ENCODE data around the gene GPR39.

Gene GPR39

DNA sequence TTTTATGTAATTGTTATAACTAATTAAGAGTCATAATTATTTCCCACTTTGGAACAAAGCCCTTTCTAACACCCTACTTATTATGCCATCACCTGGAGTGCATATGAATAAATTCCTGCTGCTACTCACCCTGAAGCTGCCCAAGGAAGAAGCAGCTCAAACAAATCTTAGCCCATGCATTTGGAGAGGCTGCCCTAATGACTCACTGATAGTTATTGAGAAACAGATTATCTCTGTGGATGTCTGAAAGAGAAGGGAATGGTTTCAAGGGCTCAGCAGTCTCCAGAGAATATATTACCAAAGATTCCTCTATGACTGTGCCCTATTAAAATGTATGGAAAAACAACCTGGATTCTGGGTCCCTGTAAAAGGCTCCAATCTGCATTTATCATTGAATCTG, 81.0 kb downstream of the GPR39 start:
- peak; percentile 49 for DNase-seq

DNA sequence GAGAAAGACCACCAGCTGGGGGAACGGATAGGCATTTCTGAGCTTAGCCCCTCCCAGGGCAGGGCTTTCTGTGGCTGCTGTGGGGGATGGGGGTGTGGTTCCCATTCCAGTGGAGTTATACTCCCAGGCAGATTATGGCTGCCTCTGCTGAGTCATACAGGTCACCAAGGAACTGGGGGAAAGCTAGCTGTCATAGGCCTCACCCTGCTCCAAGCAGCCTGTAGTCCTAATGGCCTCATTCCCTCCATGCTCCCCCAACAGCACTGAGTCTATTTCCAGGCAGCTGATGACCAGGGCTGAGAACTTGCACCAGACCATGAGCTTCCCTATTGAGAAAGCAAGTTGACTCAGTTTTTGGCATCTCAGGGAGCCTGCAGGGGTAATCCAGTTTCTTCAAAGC, 87.1 kb downstream of the GPR39 start:
- DNase-seq = peak; percentile 76

DNA sequence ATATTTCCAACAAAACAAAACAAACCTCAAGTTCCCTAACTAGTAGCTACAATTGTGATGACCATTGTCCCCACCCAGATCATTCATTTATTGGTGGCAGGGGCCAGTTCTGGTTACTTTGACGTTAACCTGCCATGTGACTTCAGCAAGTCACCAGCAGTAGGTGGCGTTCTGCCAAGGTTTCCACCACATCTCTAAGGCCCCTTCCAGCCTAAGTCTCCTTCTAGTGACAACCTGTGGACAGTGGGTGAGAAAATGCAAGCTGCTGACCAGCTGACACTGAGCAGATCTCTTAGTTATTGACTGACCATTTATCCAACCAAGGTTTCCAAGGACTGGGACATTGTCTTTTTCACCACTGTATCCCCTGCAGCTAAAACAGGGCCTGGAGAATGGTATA, 98.4 kb downstream of the GPR39 start:
- no peak for DNase-seq

DNA sequence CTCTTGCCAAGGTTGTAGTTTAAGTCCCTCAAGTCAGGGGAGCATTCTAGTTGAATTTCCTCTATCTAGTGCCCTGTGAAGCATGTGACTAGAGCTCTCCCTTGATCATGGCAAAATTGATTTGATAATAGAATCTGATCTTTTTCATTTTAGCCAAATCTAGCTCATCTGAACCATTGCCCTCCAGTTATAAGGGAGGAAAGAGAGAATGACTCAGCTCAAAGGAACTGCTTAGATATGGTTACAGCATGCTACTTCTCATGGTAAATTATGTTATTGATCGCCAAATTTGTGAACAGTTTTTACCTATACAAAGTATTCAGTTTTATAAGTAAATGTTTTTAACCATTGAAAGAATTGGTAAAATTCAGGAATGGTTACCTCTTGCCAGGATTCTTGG, 100.8 kb downstream of the GPR39 start:
- no peak for DNase-seq

DNA sequence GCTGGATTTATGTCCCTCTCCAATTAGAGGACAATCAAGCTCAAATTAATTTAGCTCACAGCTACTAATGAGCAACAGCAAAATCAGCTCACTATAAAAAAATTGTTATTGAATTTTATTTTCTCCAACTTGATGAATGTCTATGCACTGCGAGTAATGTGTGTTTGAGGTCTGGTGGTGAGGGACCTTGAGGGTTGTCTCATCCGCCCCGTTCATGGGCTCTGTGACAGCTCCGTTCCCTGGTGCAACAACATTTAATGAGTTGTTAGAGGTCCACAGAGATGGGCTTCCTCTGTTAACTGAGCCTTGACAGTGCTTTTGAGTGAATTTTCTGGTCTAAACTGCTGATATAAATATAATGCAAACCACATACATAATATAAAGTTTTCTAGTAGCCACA, 101.7 kb downstream of the GPR39 start:
- DNase-seq = no peak

DNA sequence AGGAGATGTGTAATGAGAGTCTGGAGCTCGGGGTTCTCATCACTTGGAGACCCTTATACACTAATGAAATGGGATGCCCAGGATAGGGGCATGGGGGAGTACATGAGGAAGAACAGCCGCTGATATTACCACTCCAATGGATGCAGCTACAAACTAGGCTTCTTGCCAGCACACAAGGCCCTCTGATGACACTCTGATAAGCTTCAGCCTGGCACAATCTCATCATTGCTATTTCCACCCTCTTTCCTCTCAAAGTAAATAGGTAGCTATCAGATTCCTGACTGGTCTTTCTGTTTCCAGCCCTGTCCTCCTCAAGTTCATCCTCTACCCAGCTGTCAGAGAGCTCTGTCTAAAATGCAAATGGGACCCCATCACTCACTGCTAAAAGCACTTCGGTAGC, 103.0 kb downstream of the GPR39 start:
- no peak for DNase-seq

DNA sequence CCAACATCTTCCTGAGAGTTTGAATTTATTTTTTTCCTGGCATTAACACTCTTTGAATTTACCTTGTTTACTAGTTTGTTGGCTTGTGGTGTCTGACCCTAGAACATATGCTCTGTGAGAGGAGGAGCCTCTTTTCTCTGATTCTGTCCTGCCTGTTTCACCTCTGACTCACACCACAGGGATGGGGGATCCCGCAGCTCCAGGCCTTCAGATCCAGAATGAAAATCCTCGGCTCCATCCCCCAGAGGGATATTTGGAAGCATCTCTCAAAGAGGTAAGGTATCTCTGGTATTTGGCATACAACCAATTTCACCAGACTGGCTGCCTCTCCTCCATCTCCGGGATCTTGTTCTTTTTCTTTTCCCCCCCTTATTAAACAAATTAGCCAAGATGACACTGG, 104.7 kb downstream of the GPR39 start:
- peak; percentile 83 for DNase-seq

DNA sequence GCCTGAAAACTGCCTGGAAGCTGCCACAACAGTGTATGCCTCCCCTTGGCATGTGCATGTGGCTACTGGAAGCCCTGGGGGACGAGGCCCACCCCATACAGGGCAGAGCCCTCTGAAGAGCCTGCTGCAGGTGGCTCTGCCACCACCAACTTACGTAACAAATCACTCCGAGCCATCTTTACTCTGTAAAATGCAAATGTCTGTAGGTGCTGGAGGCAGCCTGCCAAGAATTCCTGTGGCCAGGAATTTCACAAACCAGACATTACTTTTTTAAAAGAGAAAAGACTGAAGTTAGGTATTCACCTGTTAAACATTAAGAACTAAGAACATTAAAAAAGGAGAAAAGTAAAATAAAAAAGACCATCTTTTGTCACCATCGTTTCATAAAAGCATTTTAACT, 106.3 kb downstream of the GPR39 start:
- no peak for DNase-seq

DNA sequence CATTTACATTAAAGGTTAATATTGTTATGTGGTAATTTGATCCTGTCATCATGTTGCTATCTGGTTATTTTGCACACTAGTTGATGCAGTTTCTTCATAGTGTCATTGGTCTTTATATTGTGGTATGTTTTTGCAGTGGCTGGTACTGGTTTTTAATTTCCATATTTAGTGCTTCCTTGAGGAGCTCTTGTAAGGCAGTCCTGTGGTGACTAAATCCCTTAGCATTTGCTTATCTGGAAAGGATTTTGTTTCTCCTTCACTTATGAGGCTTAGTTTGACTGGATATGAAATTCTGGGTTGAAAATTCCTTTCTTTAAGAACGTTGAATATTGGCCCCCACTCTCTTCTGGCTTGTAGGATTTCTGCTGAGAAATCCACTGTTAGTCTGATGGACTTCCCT, 120.5 kb downstream of the GPR39 start:
- DNase-seq = peak; percentile 46

DNA sequence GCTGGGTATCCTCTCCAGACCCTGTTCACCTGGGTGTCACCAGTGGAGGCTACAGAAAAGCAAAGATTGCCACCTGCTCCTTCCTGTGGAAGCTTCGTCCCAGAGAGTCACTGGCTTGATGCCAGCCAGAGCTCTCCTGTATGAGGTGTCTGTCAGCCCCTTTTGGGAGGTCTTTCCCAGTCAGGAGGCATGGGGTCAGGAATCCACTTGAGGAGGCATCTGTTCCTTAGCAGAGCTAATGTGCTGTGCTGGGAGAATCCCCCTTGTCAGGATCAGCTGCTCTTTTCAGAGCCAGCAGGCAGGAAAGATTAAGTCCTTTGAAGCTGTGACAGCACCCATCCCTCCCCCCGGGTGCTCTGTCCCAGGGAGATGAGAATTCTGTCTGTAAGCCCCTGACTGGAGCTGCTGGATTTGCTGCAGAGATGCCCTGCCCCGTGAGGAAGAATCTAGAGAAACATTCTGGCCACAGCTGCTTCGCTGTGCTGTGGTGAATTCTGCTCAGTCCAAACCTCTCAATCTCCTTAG, 121.8 kb downstream of the GPR39 start:
- no peak for DNase-seq

DNA sequence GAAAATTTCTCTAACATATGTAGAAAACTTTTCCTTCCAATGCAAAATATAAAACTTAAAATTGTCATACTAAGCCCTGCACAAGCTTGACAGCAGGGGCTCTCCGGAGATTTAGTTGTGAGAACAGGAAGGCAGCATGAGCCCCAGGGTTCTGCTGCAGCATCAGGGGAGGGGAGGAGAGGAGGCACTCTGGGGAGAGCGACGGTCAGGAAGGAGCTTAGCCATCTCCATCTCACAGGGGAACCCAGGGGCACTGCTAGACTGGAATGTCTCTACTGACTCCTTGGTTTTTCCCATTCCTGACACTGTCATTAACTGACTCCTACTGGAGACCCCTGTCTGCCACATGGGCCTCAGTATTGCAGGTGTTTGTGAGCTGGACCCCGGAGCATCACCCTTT, 123.6 kb downstream of the GPR39 start:
- no peak for DNase-seq

DNA sequence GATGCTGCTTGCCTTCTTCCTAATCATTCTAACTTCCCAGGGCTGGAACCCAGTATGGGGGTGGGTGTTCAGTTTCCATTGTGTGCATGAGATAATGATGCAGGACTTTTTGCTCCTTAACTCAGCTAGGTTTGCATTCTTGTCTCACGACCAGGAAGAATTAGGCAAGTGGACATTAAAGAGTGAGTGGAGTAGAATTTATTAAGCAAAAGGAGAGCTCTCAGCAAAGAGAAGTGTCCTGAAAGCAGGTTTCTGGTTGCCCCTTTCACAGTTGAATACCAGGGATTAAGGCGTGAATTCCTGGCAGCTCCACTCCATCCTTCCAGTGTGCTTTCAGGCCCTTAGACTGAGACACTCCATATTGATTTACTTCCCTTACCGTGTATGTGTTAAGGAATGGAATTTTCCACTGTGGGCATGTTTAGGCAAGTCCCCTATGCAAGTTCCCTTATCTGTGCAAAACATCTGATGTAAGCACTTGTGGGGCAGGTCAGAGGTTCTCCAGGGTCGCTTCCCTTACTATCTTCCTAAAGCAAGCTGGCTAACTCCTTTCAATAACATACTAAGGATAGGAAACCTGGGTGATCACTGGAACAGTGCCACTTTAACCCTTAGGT, 126.5 kb downstream of the GPR39 start:
- no peak for DNase-seq

DNA sequence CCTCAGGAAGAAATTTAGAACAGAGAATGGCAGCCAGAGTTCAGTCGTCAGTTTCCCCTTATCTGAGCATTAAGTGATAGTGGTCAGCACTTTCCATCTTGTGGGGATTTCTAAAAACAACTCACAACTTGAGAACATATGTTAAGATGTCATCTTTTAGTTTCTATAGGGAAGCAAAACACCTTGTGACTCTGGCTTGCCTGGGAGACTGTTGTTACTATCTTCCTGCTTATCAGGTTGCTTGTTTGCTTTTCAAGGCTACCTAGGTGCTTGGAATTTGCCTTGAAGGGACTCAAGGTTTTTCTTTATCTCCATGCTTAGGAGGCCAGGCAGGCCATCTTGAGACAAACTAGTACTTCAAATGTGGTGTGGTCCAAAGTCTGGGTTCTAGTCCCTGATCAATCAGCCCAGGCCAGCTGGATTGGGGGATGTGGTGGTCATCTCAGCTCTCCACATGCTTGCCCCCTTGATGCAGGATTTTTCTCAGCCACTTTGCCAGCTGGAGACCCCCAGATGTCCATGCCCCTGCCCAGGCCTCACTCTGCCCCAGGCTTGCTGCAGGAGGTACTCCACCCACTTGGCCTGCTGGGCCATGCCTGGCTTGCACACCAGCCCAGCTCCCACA, 127.5 kb downstream of the GPR39 start:
- no peak for DNase-seq

DNA sequence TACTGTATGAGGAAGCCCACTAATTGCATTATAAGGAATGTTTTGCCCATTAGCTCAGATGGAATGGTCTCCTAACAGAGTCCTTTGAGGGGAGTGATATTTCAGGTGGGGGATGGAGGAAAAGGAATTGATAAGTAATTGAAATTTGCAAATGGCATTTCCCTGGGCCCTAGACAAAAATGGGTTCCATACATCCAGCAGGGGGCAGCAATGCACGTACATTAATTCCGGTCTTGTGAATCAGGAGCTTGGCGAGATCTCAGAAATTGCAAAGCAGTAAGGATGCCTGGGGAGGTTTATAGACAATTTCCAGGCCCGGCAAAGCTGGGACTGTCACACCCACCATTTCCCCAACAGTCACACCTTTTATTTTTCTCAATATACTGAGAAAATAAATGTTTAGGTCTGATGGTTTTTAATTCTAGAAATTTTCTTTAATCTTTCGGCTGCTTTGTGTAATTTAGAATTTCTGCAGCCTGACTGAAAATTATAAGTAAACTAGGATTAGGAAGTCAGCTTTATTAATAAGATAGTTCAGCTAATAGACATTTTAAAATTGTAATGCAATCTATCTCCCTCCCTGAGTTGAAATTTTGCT, 130.6 kb downstream of the GPR39 start:
- DNase-seq = peak; percentile 81

DNA sequence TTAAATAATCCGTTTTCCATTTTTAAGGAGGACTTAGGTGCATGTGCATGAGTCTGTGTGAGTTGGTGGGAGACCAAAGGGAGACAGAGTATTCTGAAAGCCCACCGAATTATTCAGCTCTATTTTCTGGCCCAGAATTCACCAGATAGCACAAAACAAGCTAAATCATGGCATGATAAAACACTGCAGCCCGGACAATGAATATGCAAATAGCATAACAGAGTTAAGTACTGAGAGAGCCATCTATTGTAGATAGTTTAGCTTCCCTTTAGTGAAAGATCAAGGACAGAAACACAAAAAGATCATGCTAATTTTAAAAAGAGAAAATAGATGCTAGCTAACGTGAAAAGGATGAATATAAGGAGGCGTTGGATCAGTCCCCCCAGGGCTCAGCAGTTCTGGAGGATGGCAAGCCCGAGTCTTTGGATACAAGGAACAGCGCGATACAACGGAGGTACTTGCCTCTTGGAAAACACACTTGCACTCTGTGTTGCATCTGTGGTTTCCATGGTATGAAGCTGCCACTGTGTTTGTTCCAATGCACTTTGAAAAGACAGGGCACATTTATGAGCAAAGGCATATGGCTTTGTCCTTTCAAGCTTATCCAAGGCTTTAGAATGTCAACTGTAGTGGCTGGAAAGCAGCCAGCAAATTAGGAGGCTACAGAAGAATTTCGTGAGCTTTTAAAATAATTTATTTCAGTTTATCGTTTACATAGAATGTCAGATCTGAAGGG, 133.5 kb downstream of the GPR39 start:
- DNase-seq = peak; percentile 4

DNA sequence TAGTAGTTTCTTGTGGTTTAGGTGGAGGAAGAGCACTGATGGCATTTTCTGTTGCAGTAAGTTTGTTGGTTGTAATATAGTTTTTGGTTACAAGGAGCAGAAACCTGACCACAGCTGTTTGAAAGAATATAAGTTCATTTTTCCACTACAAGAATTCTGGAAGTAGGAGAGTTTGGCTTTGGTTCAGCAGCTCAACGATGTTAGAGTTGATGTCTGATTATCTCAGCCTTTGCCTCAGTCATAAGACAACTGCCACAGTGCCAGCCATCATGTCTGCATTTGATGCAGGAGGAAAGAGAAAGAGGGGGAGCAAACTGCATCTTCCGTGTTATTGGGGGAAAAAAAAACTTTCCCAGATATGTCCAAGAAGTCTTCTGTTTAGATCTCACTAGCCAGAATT, 134.3 kb downstream of the GPR39 start:
- peak; percentile 37 for DNase-seq

DNA sequence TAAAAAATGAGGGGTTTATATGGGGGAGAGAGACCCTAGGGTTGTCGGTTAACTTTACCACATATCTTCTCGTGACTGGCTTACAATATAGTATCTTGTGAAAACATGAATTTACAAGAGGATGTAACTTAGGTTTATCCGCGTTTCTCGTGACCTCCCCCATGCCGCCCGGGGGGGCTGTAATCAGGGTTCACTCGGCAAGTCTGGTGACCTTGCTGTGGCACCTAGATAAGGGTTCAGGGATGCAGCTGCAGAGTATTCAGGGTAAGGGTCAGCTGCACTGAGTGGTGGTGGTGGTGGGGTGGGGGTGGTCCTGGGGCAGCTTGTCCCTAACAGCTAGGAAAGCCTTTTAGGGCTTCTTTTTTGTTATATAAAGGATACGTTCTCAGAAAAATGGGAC, 141.1 kb downstream of the GPR39 start:
- DNase-seq = no peak

DNA sequence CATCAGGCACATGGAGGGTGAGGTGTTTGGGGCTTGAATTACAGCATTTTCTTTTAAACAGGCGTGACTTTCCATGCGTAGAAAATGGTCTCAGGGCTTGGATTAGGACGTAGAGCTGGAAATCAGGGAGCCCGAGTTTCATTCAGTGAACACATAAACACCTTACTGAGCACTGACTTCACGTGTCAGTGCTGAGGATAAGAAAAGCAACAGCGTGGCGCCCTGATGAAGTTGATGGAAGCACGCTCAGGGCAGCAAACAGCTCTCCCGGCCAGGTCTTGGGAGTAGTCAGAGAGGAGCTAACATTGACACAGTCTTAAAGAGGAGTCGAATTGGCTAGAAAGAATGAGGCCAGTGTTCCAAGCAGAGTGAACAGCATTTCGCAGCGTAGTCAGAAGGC, 142.7 kb downstream of the GPR39 start:
- DNase-seq = no peak

DNA sequence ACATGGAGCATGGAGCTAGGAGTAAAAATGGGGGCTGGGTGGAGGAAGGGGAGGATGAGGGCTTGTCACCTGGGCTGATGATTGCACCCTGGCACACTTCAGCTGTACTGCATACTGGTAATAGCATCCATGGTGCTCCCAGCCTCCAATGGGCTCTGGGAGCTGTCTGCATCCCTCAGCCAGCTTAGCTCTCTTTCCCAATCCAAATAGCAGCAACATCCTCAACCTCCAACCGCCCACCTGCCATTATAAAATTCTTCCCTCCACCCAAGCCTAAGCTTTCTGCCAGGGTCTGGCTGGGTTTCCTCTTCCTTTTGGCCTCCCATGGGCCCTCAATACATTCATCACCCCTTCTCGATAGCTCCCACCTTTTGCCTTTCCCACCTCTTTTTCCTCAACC, 143.3 kb downstream of the GPR39 start:
- DNase-seq = no peak

DNA sequence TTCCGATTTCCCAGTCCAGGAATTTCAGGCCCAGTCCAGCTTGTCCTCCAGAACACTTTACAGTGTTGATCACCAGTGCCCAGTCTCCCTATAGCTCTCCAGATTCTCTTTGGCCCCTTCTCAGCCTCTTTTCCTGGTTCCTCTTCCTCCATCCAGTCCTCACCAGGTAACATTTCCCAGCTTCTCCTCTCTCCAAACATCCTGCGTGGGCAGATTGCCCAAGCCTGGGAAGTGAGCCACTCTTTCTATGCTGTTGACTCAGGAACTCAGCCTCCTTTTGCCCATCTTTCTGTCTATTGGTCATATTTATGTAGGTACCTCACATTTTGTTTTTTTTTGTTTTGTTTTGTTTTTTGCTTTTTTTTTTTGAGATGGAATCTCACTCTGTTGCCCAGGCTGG, 144.0 kb downstream of the GPR39 start:
- no peak for DNase-seq

DNA sequence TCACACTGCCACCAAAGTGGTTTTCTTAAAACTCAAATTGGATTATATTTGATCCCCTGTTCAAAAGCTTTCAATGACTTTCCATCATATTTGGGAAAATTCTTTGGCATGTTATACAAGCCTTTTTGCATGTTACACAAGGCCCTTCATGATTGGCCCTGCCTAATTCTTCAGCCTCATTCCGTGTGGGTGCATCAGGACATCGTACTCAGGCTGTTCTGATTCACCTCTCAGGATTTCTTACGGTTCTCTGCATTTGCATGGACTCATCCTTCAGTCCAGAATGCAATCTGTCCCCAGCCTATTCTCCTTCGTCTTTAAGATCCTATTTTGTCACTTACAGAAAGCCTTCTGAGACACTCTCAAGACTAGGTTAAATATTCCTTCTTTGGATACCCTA, 145.6 kb downstream of the GPR39 start:
- peak; percentile 4 for DNase-seq

DNA sequence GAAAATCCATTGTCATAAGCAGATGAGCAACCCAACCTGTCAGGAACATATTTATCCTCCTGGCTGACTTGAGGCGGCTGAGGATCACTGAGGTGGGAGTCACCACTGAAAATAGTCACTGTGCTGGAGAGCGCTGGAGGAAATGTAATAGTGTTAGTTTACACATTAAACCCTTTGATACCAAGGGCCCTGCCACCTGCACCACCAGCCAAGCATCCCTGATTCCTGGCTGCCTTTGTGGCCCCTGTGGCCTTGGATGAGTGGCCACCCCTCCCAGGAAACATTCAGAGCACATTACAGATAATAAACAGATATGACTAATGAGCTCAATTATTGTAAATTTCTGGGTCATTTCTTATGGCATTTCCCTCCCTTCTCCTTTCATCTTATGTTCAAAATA, 147.5 kb downstream of the GPR39 start:
- DNase-seq = no peak

DNA sequence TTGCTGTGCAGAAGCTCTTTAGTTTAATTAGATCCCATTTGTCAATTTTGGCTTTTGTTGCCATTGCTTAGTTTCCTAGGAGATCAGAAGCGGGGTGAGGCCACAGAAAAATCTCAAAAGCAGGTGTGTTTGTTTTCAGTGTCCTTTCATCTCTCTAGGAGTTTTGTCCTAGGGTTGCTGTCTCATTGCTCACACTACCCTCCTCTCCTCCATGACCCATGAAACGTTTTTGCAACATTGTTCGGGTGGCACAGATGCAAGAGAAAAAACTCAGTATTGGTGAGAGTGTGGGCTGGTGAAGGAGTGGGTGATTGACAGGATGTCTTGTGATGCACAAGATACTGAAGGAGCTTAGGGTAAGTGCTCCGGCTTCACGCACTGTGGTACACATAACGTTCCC, 149.8 kb downstream of the GPR39 start:
- DNase-seq = no peak

DNA sequence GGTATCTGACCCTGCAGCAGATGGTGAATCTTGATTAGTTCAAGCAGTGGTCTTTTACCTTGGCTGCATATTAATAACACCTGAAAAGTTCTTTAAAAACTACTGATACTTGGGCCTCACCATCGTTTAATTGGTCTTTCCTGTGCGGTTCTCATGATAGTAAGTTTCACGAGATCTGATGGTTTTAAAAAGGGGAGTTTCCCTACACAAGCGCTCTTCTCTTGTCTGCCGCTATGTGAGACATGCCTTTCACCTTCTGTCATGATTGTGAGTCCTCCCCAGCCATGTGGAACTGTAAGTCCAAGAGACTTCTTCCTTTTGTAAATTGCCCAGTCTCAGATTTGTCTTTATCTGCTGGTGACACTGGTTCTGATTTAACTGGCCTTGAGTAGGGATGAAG, 151.1 kb downstream of the GPR39 start:
- DNase-seq = no peak
